ENCODE data around the gene CEP128. TPM values are rescaled to one million over a fixed set of nuclear protein-coding genes. Genes with fewer than 3 reads are reported as not detected.

CEP128 gene
- total RNA-seq, 5 donors from 2014 or later (not counting 1 experiment from before 2014, with no cell fraction given): 12.6 to 24.8 (median 15.2) TPM

- no peaks in the 10 kb centered on the region for H3K4me1 Mint-ChIP-seq
- POLR2A ChIA-PET: no interaction called here
- H3K4me3 Mint-ChIP-seq: no peak overlapping the region
- ATAC-seq (replicated peaks in 1 of 4) (no peak), DNase-seq (no peak)
- CTCF ChIA-PET: no interaction called here
- no peak overlapping the region for H3K27ac ChIP-seq (ENCODE audit: low read length)
- no peaks in the 10 kb centered on the region for H3K27me3 ChIP-seq (replicated peaks in 1 of 2; ENCODE audit: control insufficient read depth in 2 of 2, extremely low read depth in 1 of 2, insufficient read depth in 2 of 2, low read length in 1 of 2)
- H3K9me3 ChIP-seq: no peaks in the 10 kb centered on the region
- WGBS (ENCODE audit: insufficient coverage): 100% methylated on average over 5 of the region's 5 CpGs
- no peak overlapping the region for H3K4me3 ChIP-seq (ENCODE audit: control insufficient read depth in 1 of 2, extremely low read depth in 1 of 2, low read length in 1 of 2)
- no peaks in the 10 kb centered on the region for H3K27me3 Mint-ChIP-seq
- no peaks in the 10 kb centered on the region for H3K9me3 Mint-ChIP-seq
- peaks cover 25% of the 10 kb centered on the region for H3K36me3 Mint-ChIP-seq
- no peaks in the 10 kb centered on the region for H3K36me3 ChIP-seq (ENCODE audit: control insufficient read depth in 2 of 2, extremely low read depth in 1 of 2, insufficient read depth in 1 of 2, low read length in 1 of 2)
- no peaks in the 10 kb centered on the region for H3K4me1 ChIP-seq (ENCODE audit: control insufficient read depth in 1 of 2, extremely low read depth in 1 of 2, insufficient read depth in 2 of 2, low read length in 2 of 2)
- no peak overlapping the region for H3K27ac Mint-ChIP-seq
Observed at GRCh38 chr14:80772504-80772903, 169.0 kb downstream of the CEP128 start.

GRCh38 chr14:80771201-80771600 lies 170.3 kb downstream of the CEP128 start:
- no peak overlapping the region for H3K27ac ChIP-seq (ENCODE audit: low read length)
- DNase-seq (no peak), ATAC-seq (replicated peaks in 1 of 4) (no peak)
- H3K4me1 ChIP-seq (ENCODE audit: control insufficient read depth in 1 of 2, extremely low read depth in 1 of 2, insufficient read depth in 2 of 2, low read length in 2 of 2): no peaks in the 10 kb centered on the region
- H3K4me1 Mint-ChIP-seq: no peaks in the 10 kb centered on the region
- no peaks in the 10 kb centered on the region for H3K27me3 Mint-ChIP-seq
- no peak overlapping the region for H3K4me3 ChIP-seq (ENCODE audit: control insufficient read depth in 1 of 2, extremely low read depth in 1 of 2, low read length in 1 of 2)
- no CpG with 5 or more reads among the region's 1 CpG for WGBS (ENCODE audit: insufficient coverage)
- H3K36me3 ChIP-seq (ENCODE audit: control insufficient read depth in 2 of 2, extremely low read depth in 1 of 2, insufficient read depth in 1 of 2, low read length in 1 of 2): no peaks in the 10 kb centered on the region
- H3K9me3 ChIP-seq: no peaks in the 10 kb centered on the region
- no peaks in the 10 kb centered on the region for H3K27me3 ChIP-seq (replicated peaks in 1 of 2; ENCODE audit: control insufficient read depth in 2 of 2, extremely low read depth in 1 of 2, insufficient read depth in 2 of 2, low read length in 1 of 2)
- H3K9me3 Mint-ChIP-seq: no peaks in the 10 kb centered on the region
- H3K4me3 Mint-ChIP-seq: no peak overlapping the region
- ChIA-PET CTCF (no interaction called here), POLR2A (no interaction called here)
- H3K36me3 Mint-ChIP-seq: peaks cover 19% of the 10 kb centered on the region
- no peak overlapping the region for H3K27ac Mint-ChIP-seq

- no peaks in the 10 kb centered on the region for H3K36me3 ChIP-seq (ENCODE audit: control insufficient read depth in 2 of 2, extremely low read depth in 1 of 2, insufficient read depth in 1 of 2, low read length in 1 of 2)
- H3K27me3 ChIP-seq (replicated peaks in 1 of 2; ENCODE audit: control insufficient read depth in 2 of 2, extremely low read depth in 1 of 2, insufficient read depth in 2 of 2, low read length in 1 of 2): no peaks in the 10 kb centered on the region
- H3K36me3 Mint-ChIP-seq: peaks cover 19% of the 10 kb centered on the region
- no peaks in the 10 kb centered on the region for H3K4me1 Mint-ChIP-seq
- no CpG with 5 or more reads among the region's 1 CpG for WGBS (ENCODE audit: insufficient coverage)
- no peak overlapping the region for H3K27ac Mint-ChIP-seq
- no peak for DNase-seq
- H3K27me3 Mint-ChIP-seq: no peaks in the 10 kb centered on the region
- CTCF ChIA-PET: no interaction called here
- H3K4me3 ChIP-seq (ENCODE audit: control insufficient read depth in 1 of 2, extremely low read depth in 1 of 2, low read length in 1 of 2): no peak overlapping the region
- no peak for ATAC-seq (replicated peaks in 1 of 4)
- no peak overlapping the region for H3K27ac ChIP-seq (ENCODE audit: low read length)
- no peaks in the 10 kb centered on the region for H3K9me3 Mint-ChIP-seq
- H3K4me3 Mint-ChIP-seq: no peak overlapping the region
- H3K4me1 ChIP-seq (ENCODE audit: control insufficient read depth in 1 of 2, extremely low read depth in 1 of 2, insufficient read depth in 2 of 2, low read length in 2 of 2): no peaks in the 10 kb centered on the region
- POLR2A ChIA-PET: no interaction called here
- H3K9me3 ChIP-seq: no peaks in the 10 kb centered on the region
Observed at GRCh38 chr14:80770114-80770908, 171.2 kb downstream of the CEP128 start.

- H3K4me3 Mint-ChIP-seq: no peak overlapping the region
- ATAC-seq (replicated peaks in 1 of 4) (no peak), DNase-seq (no peak)
- Histone ChIP-seq H3K9me3 (no peaks in the 10 kb centered on the region), H3K27ac (ENCODE audit: low read length) (no peak overlapping the region), H3K4me1 (ENCODE audit: control insufficient read depth in 1 of 2, extremely low read depth in 1 of 2, insufficient read depth in 2 of 2, low read length in 2 of 2) (no peaks in the 10 kb centered on the region), H3K27me3 (replicated peaks in 1 of 2; ENCODE audit: control insufficient read depth in 2 of 2, extremely low read depth in 1 of 2, insufficient read depth in 2 of 2, low read length in 1 of 2) (no peaks in the 10 kb centered on the region), H3K4me3 (ENCODE audit: control insufficient read depth in 1 of 2, extremely low read depth in 1 of 2, low read length in 1 of 2) (no peak overlapping the region), H3K36me3 (ENCODE audit: control insufficient read depth in 2 of 2, extremely low read depth in 1 of 2, insufficient read depth in 1 of 2, low read length in 1 of 2) (no peaks in the 10 kb centered on the region)
- no CpG with 5 or more reads among the region's 3 CpGs for WGBS (ENCODE audit: insufficient coverage)
- ChIA-PET POLR2A (no interaction called here), CTCF (no interaction called here)
- H3K27me3 Mint-ChIP-seq: no peaks in the 10 kb centered on the region
- no peak overlapping the region for H3K27ac Mint-ChIP-seq
- H3K36me3 Mint-ChIP-seq: peaks cover 18% of the 10 kb centered on the region
- no peaks in the 10 kb centered on the region for H3K9me3 Mint-ChIP-seq
- no peaks in the 10 kb centered on the region for H3K4me1 Mint-ChIP-seq
Observed at GRCh38 chr14:80768646-80769045, 172.9 kb downstream of the CEP128 start.

GRCh38 chr14:80764921-80765507 lies 176.5 kb downstream of the CEP128 start:
- ChIA-PET POLR2A (no interaction called here), CTCF (no interaction called here)
- Mint-ChIP-seq H3K9me3 (no peaks in the 10 kb centered on the region), H3K27me3 (no peaks in the 10 kb centered on the region), H3K27ac (no peak overlapping the region), H3K4me3 (no peak overlapping the region), H3K4me1 (no peaks in the 10 kb centered on the region), H3K36me3 (peaks cover 16% of the 10 kb centered on the region)
- H3K36me3 ChIP-seq (ENCODE audit: control insufficient read depth in 2 of 2, extremely low read depth in 1 of 2, insufficient read depth in 1 of 2, low read length in 1 of 2): no peaks in the 10 kb centered on the region
- WGBS (ENCODE audit: insufficient coverage): 100% methylated on average over 2 of the region's 6 CpGs
- H3K27me3 ChIP-seq (replicated peaks in 1 of 2; ENCODE audit: control insufficient read depth in 2 of 2, extremely low read depth in 1 of 2, insufficient read depth in 2 of 2, low read length in 1 of 2): no peaks in the 10 kb centered on the region
- H3K9me3 ChIP-seq: no peaks in the 10 kb centered on the region
- H3K27ac ChIP-seq (ENCODE audit: low read length): no peak overlapping the region
- H3K4me1 ChIP-seq (ENCODE audit: control insufficient read depth in 1 of 2, extremely low read depth in 1 of 2, insufficient read depth in 2 of 2, low read length in 2 of 2): no peaks in the 10 kb centered on the region
- ATAC-seq (replicated peaks in 1 of 4) (no peak), DNase-seq (no peak)
- H3K4me3 ChIP-seq (ENCODE audit: control insufficient read depth in 1 of 2, extremely low read depth in 1 of 2, low read length in 1 of 2): no peak overlapping the region

- ATAC-seq (replicated peaks in 1 of 4) (no peak), DNase-seq (no peak)
- Mint-ChIP-seq H3K4me1 (no peaks in the 10 kb centered on the region), H3K4me3 (no peak overlapping the region), H3K9me3 (no peaks in the 10 kb centered on the region), H3K36me3 (peaks cover 16% of the 10 kb centered on the region), H3K27me3 (no peaks in the 10 kb centered on the region), H3K27ac (no peak overlapping the region)
- Histone ChIP-seq H3K27me3 (replicated peaks in 1 of 2; ENCODE audit: control insufficient read depth in 2 of 2, extremely low read depth in 1 of 2, insufficient read depth in 2 of 2, low read length in 1 of 2) (no peaks in the 10 kb centered on the region), H3K9me3 (no peaks in the 10 kb centered on the region), H3K27ac (ENCODE audit: low read length) (no peak overlapping the region), H3K36me3 (ENCODE audit: control insufficient read depth in 2 of 2, extremely low read depth in 1 of 2, insufficient read depth in 1 of 2, low read length in 1 of 2) (no peaks in the 10 kb centered on the region), H3K4me3 (ENCODE audit: control insufficient read depth in 1 of 2, extremely low read depth in 1 of 2, low read length in 1 of 2) (no peak overlapping the region), H3K4me1 (ENCODE audit: control insufficient read depth in 1 of 2, extremely low read depth in 1 of 2, insufficient read depth in 2 of 2, low read length in 2 of 2) (no peaks in the 10 kb centered on the region)
- POLR2A ChIA-PET: no interaction called here
- no CpG with 5 or more reads among the region's 1 CpG for WGBS (ENCODE audit: insufficient coverage)
- CTCF ChIA-PET: no interaction called here
Observed at GRCh38 chr14:80764496-80764895, 177.0 kb downstream of the CEP128 start.
